ENCODE data around the gene ZBTB17. TPM values are rescaled to one million over a fixed set of nuclear protein-coding genes. Genes with fewer than 3 reads are reported as not detected.

ZBTB17 gene
- total RNA-seq, 1 donor from 2014 or later: 23.9 TPM

DNA sequence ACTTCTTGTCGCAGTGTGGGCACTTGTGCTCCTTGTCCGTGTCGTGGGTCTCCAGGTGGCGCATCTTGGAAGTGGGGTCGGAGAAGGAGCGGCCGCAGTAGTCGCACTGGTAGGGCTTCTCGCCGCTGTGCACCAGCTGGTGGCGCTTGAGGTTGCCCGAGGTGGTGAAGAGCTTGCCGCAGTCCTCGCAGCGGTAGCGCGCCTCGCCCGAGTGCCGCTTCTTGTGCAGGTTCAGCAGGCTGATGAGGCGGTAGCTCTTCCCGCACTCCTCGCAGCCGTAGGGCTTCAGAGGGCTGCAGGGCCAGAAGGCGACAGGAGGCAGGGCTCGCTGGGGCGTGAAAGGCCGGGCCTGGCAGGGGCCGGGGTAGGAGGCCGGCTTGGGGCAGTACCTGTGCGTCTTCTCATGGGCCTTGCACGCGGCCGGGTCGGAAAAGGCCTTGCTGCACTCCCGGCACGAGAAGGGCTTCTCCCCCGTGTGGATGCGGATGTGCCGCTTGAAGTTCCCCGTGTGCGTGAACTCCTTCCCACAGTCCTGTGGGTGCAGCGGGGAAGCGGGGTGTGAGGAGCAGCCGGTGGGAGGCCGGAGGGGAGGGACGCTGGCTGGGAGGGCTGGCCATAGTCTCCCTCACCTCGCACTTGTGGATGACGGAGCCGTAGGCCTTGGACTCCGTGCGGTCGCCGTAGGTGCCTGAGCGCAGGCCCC is 31.4 kb downstream of the ZBTB17 start:
- Mint-ChIP-seq H3K4me3 (ENCODE audit: unreplicated experiment) (no peak overlapping the region), H3K4me1 (ENCODE audit: low read depth) (peaks cover 27% of the 10 kb centered on the region), H3K9me3 (ENCODE audit: low read depth) (no peaks in the 10 kb centered on the region), H3K27me3 (ENCODE audit: low read depth) (no peaks in the 10 kb centered on the region), H3K27ac (ENCODE audit: unreplicated experiment) (no peak overlapping the region), H3K36me3 (ENCODE audit: low read depth) (peaks cover 10% of the 10 kb centered on the region)
- no peak for DNase-seq (ENCODE audit: low spot score)
- TF ChIP-seq, protein P1, sequence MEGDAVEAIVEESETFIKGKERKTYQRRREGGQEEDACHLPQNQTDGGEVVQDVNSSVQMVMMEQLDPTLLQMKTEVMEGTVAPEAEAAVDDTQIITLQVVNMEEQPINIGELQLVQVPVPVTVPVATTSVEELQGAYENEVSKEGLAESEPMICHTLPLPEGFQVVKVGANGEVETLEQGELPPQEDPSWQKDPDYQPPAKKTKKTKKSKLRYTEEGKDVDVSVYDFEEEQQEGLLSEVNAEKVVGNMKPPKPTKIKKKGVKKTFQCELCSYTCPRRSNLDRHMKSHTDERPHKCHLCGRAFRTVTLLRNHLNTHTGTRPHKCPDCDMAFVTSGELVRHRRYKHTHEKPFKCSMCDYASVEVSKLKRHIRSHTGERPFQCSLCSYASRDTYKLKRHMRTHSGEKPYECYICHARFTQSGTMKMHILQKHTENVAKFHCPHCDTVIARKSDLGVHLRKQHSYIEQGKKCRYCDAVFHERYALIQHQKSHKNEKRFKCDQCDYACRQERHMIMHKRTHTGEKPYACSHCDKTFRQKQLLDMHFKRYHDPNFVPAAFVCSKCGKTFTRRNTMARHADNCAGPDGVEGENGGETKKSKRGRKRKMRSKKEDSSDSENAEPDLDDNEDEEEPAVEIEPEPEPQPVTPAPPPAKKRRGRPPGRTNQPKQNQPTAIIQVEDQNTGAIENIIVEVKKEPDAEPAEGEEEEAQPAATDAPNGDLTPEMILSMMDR (IDR thresholded peaks at IDR 0.05): no peak

DNA sequence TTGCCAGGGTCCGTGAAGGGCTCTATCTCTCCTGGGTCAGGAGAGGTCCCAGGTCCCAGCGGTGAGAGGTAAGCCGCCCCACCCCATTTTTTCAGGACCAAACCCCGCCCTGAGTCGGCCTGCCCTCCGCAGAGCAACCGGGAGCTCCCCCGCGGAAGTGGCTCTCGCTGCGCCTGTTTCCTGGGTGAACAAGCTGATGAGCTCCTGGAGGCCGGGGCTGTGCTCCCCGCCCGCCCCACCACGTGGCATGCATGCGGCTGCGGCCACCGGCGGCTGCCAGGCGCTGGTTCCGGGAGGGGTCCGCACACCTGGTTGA is 32.0 kb downstream of the ZBTB17 start:
- Mint-ChIP-seq H3K36me3 (ENCODE audit: low read depth) (peaks cover 14% of the 10 kb centered on the region), H3K27me3 (ENCODE audit: low read depth) (no peaks in the 10 kb centered on the region), H3K9me3 (ENCODE audit: low read depth) (no peaks in the 10 kb centered on the region), H3K4me1 (ENCODE audit: low read depth) (peaks cover 27% of the 10 kb centered on the region), H3K27ac (ENCODE audit: unreplicated experiment) (no peak overlapping the region), H3K4me3 (ENCODE audit: unreplicated experiment) (no peak overlapping the region)
- DNase-seq (ENCODE audit: low spot score): no peak
- TF ChIP-seq, protein P1 (IDR thresholded peaks at IDR 0.05): no peak

DNA sequence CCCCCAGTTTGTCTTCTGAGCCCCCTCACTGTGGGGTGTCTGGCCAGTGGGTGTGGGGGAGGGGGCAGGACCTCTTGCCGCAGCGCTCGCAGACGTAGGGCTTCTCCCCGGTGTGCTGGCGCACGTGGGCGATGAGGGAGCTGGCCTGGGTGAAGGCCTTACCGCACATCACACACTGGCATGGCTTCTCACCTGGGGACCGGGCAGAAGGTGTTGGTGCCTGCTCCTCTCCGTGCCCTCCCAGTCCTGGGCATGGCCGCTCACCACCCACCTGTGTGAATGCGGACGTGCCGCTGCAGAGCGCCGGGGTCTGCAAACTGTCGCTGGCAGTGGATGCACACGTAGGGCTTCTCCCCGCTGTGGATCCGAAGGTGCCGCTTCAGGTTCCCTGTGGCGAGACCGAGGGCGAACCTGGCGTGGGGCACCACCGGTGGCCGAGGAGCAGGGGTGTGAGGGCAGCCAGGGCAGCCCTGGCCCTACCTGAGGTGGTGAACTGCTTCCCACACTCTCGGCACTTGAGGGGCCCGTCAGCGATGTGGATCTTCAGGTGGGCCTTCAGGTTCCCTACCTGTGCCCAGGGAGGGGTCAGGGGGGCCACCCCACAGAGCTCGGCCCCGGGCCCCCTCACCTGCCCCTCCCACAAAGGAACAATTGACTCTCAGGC is 32.4 kb downstream of the ZBTB17 start:
- H3K4me1 Mint-ChIP-seq (ENCODE audit: low read depth): peaks cover 27% of the 10 kb centered on the region
- H3K9me3 Mint-ChIP-seq (ENCODE audit: low read depth): no peaks in the 10 kb centered on the region
- H3K36me3 Mint-ChIP-seq (ENCODE audit: low read depth): peaks cover 14% of the 10 kb centered on the region
- H3K27me3 Mint-ChIP-seq (ENCODE audit: low read depth): no peaks in the 10 kb centered on the region
- TF ChIP-seq, protein P1 (IDR thresholded peaks at IDR 0.05): no peak
- no peak overlapping the region for H3K4me3 Mint-ChIP-seq (ENCODE audit: unreplicated experiment)
- H3K27ac Mint-ChIP-seq (ENCODE audit: unreplicated experiment): no peak overlapping the region
- peak; percentile 91 for DNase-seq (ENCODE audit: low spot score)

DNA sequence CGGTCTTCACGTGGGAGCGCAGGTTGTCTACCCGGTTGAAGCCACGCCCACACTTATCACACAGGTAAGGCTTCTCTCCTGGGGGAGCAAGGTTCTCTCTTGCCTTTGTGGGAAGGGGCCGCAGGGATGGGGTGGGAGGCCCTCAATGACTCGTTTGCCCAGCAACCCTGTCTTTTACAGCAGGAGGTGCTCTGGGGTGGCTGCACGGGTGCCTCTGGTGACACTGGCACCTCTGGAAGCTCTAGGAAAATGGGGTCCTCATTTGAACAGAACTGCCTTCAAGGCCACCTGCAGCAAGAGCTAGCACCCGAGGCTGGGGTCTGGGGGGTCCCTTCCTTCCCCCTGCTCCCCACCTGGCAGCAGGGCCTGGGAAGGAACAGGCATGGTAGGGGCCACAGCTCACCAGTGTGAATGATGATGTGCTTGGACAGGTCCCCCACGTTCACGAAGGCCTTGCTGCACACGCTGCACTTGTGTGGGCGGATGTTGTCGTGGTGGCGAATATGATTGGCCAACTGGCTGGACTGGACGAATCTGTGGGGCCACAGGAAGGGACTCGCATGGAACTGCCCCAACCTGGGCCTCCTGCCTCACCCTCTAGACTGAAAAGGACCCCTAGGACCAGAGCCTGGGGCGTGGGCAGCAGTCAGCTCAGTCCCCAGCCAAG is 33.1 kb downstream of the ZBTB17 start:
- peaks cover 24% of the 10 kb centered on the region for H3K4me1 Mint-ChIP-seq (ENCODE audit: low read depth)
- H3K27ac Mint-ChIP-seq (ENCODE audit: unreplicated experiment): no peak overlapping the region
- no peaks in the 10 kb centered on the region for H3K27me3 Mint-ChIP-seq (ENCODE audit: low read depth)
- no peak overlapping the region for H3K4me3 Mint-ChIP-seq (ENCODE audit: unreplicated experiment)
- H3K9me3 Mint-ChIP-seq (ENCODE audit: low read depth): no peaks in the 10 kb centered on the region
- DNase-seq (ENCODE audit: low spot score): no peak
- H3K36me3 Mint-ChIP-seq (ENCODE audit: low read depth): peaks cover 12% of the 10 kb centered on the region
- TF ChIP-seq, protein P1 (IDR thresholded peaks at IDR 0.05): no peak

DNA sequence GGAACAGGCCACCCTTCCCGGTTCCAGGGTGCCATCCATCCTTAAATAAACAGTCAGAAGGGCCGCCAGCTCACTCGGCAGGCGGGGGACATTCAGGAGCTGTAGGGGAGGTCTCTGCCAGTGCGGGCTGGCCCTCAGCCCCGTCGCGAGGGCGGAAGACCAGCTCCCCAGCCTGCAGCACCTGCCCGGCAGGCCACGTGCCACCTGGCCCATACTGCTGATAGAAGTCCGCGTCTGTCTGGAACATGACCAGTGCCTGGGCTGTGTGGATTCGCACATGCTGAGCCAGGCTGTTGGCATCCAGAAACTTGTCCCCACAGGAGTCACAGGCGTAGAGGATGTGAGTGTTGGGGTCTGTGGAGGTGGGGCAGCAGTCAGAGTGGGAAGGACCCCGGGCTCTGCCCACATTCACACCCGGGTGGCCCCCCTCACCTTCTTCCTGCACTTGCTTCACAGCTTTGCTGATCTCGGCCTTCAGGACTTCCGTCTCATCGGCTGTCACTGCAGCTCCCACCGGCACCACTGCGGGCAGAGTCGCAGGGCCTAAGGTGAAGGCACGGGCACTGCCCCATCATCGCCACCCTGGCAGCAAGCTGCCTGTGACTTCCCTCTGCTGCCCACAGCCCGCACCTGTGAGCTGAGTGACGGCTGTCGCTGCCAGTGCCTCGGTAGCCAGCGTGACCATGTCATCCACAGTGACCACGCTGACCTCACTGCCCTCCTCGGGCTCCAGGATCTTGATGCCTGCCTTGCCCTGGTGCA is 33.8 kb downstream of the ZBTB17 start:
- DNase-seq (ENCODE audit: low spot score): no peak
- TF ChIP-seq, protein P1 (IDR thresholded peaks at IDR 0.05): no peak
- Mint-ChIP-seq H3K4me3 (ENCODE audit: unreplicated experiment) (no peak overlapping the region), H3K9me3 (ENCODE audit: low read depth) (no peaks in the 10 kb centered on the region), H3K4me1 (ENCODE audit: low read depth) (peaks cover 27% of the 10 kb centered on the region), H3K27me3 (ENCODE audit: low read depth) (no peaks in the 10 kb centered on the region), H3K36me3 (ENCODE audit: low read depth) (peaks cover 13% of the 10 kb centered on the region), H3K27ac (ENCODE audit: unreplicated experiment) (no peak overlapping the region)

All from chondrocyte (in vitro differentiated cells).